HUES48 (cell line): ENCODE data around the gene GALE.
"Not testable (repeated sequence)": the region's sequence is repeated elsewhere in the genome, so short reads cannot be mapped to it uniquely, and the experiment has no call there.

Experiments used
- H3K27ac ChIP-seq: one replicate; pipeline ENCODE4 v1.7.0; 2013; ENCODE audit warnings: low read depth, low read length, inconsistent platforms
- H3K27me3 ChIP-seq: 2 replicates; pipeline ENCODE4 v1.6.1; 2013; ENCODE audit warnings: mild to moderate bottlenecking, low read length; ENCODE audit not compliant: control insufficient read depth, insufficient read depth
- H3K36me3 ChIP-seq: 2 replicates; pipeline ENCODE4 v1.6.1; 2013; ENCODE audit warnings: low read length; ENCODE audit not compliant: control insufficient read depth, insufficient read depth
- H3K4me1 ChIP-seq: 2 replicates; pipeline ENCODE4 v1.6.1; 2013; ENCODE audit warnings: mild to moderate bottlenecking, low read length; ENCODE audit not compliant: control insufficient read depth, insufficient read depth
- H3K4me3 ChIP-seq: 2 replicates; pipeline ENCODE4 v1.5.1; 2013; ENCODE audit warnings: mild to moderate bottlenecking, low read depth, low read length
- H3K9ac ChIP-seq: 2 replicates; pipeline ENCODE4 v1.6.1; 2013; ENCODE audit warnings: mild to moderate bottlenecking, low read depth, low read length, moderate library complexity
- H3K9me3 ChIP-seq: 2 replicates; pipeline ENCODE4 v1.6.1; 2013; ENCODE audit warnings: low read length; ENCODE audit not compliant: control insufficient read depth, insufficient read depth

GALE gene

GRCh38 chr1:23826590-23826989 lies 26.0 kb upstream of the GALE start:
- not testable (repeated sequence) for H3K9me3 ChIP-seq, H3K4me3 ChIP-seq, H3K27ac ChIP-seq, H3K9ac ChIP-seq, H3K36me3 ChIP-seq, H3K27me3 ChIP-seq, H3K4me1 ChIP-seq

GRCh38 chr1:23825762-23826522 lies 25.4 kb upstream of the GALE start:
- Histone ChIP-seq H3K27ac (peak overlapping the region; percentile 97), H3K9me3 (no peaks in the 10 kb centered on the region), H3K4me1 (no peaks in the 10 kb centered on the region), H3K36me3 (no peaks in the 10 kb centered on the region), H3K4me3 (peak overlapping the region; percentile 97), H3K9ac (no peak overlapping the region), H3K27me3 (no peaks in the 10 kb centered on the region)

- no peaks in the 10 kb centered on the region for H3K4me1 ChIP-seq
- H3K27ac ChIP-seq = peak within 1 kb of the TSS; percentile 97
- no peaks in the 10 kb centered on the region for H3K9me3 ChIP-seq
- H3K9ac ChIP-seq = peak within 1 kb of the TSS; percentile 94
- no peaks in the 10 kb centered on the region for H3K36me3 ChIP-seq
- H3K27me3 ChIP-seq = no peaks in the 10 kb centered on the region
- peak within 1 kb of the TSS; percentile 97 for H3K4me3 ChIP-seq
Measured at GRCh38 chr1:23825076-23825761, 24.7 kb upstream of the GALE start, which contains the start of gene HMGCL. Gene HMGCL, minus strand, starts transcription at chr1:23825429. Its CDS starts 14 bp downstream, at chr1:23825415.

- H3K27me3 ChIP-seq = no peaks in the 10 kb centered on the region
- H3K4me3 ChIP-seq = peak overlapping the region; percentile 97
- no peaks in the 10 kb centered on the region for H3K4me1 ChIP-seq
- no peaks in the 10 kb centered on the region for H3K9me3 ChIP-seq
- peak overlapping the region; percentile 97 for H3K27ac ChIP-seq
- H3K9ac ChIP-seq = peak overlapping the region; percentile 94
- no peaks in the 10 kb centered on the region for H3K36me3 ChIP-seq
Measured at GRCh38 chr1:23824711-23825075, 24.1 kb upstream of the GALE start.

GRCh38 chr1:23823767-23824166 lies 23.2 kb upstream of the GALE start:
- no peak overlapping the region for H3K27ac ChIP-seq
- no peaks in the 10 kb centered on the region for H3K9me3 ChIP-seq
- H3K36me3 ChIP-seq = no peaks in the 10 kb centered on the region
- no peak overlapping the region for H3K9ac ChIP-seq
- H3K27me3 ChIP-seq = no peaks in the 10 kb centered on the region
- no peaks in the 10 kb centered on the region for H3K4me1 ChIP-seq
- peak overlapping the region; percentile 97; the same call in 1 of the 2 replicates for H3K4me3 ChIP-seq

- Histone ChIP-seq H3K9me3 (no peaks in the 10 kb centered on the region), H3K4me3 (no peak overlapping the region), H3K36me3 (peaks cover 26% of the 10 kb centered on the region; the same call in 1 of the 2 replicates), H3K27me3 (no peaks in the 10 kb centered on the region), H3K4me1 (no peaks in the 10 kb centered on the region), H3K9ac (no peak overlapping the region), H3K27ac (no peak overlapping the region)
Measured at GRCh38 chr1:23817633-23818032, 17.1 kb upstream of the GALE start.

GRCh38 chr1:23816906-23817305 lies 16.4 kb upstream of the GALE start:
- peaks cover 26% of the 10 kb centered on the region; the same call in 1 of the 2 replicates for H3K36me3 ChIP-seq

GRCh38 chr1:23816361-23816760 lies 15.8 kb upstream of the GALE start:
- Histone ChIP-seq H3K9ac (no peak overlapping the region), H3K36me3 (peaks cover 26% of the 10 kb centered on the region; the same call in 1 of the 2 replicates), H3K4me1 (no peaks in the 10 kb centered on the region), H3K27me3 (no peaks in the 10 kb centered on the region), H3K9me3 (no peaks in the 10 kb centered on the region), H3K27ac (no peak overlapping the region), H3K4me3 (no peak overlapping the region)

More at GRCh38 chr1:23816906-23817305, 16.4 kb upstream of the GALE start:
- Histone ChIP-seq H3K27me3 (no peaks in the 10 kb centered on the region), H3K27ac (no peak overlapping the region), H3K4me3 (no peak overlapping the region), H3K4me1 (no peaks in the 10 kb centered on the region), H3K9me3 (no peaks in the 10 kb centered on the region), H3K9ac (no peak overlapping the region)

- H3K36me3 ChIP-seq = peaks cover 26% of the 10 kb centered on the region; the same call in 1 of the 2 replicates
- no peak overlapping the region for H3K27ac ChIP-seq
- no peaks in the 10 kb centered on the region; the same call in 1 of the 2 replicates for H3K4me1 ChIP-seq
- H3K4me3 ChIP-seq = no peak overlapping the region
- no peak overlapping the region for H3K9ac ChIP-seq
- H3K27me3 ChIP-seq = no peaks in the 10 kb centered on the region
- no peaks in the 10 kb centered on the region for H3K9me3 ChIP-seq
Measured at GRCh38 chr1:23814016-23814415, 13.5 kb upstream of the GALE start.

GRCh38 chr1:23810818-23811540 lies 10.4 kb upstream of the GALE start:
- H3K36me3 ChIP-seq = peaks cover 10% of the 10 kb centered on the region; the same call in 1 of the 2 replicates

More at GRCh38 chr1:23810818-23811540, 10.4 kb upstream of the GALE start:
- H3K4me1 ChIP-seq = no peaks in the 10 kb centered on the region; the same call in 1 of the 2 replicates
- H3K9me3 ChIP-seq = no peaks in the 10 kb centered on the region
- no peaks in the 10 kb centered on the region for H3K27me3 ChIP-seq
- no peak overlapping the region for H3K27ac ChIP-seq
- H3K4me3 ChIP-seq = no peak overlapping the region
- H3K9ac ChIP-seq = no peak overlapping the region
